ENCODE results near the gene EXD3. TPM values are rescaled to one million over a fixed set of nuclear protein-coding genes. Genes with fewer than 3 reads are reported as not detected.

Gene EXD3
- total and polyA plus RNA-seq, 9 of the 15 experiments (the other 6 are each of a cell fraction or from before 2014, with no cell fraction given), result 0.29 to 12.5 (median 3.9) TPM

- TF ChIP-seq CHAMP1 (IDR thresholded peaks at IDR 0.05), result no peak
- TF ChIP-seq DLX4 (CRISPR knock-in tag; IDR thresholded peaks at IDR 0.05), result no peak
- TF ChIP-seq CTCFL (IDR thresholded peaks at IDR 0.05; ENCODE audit: borderline replicate concordance, insufficient read depth, low read depth, low read length, poor library complexity, severe bottlenecking), result peak; percentile 50
- TF ChIP-seq ETV5 (CRISPR knock-in tag; IDR thresholded peaks at IDR 0.05; ENCODE audit: low read depth), result no peak
- no peak for TF ChIP-seq POLR2B (IDR thresholded peaks at IDR 0.05; ENCODE audit: low read depth, partially characterized antibody)
- TF ChIP-seq ZNF398 (CRISPR knock-in tag; IDR thresholded peaks at IDR 0.05), result no peak
- TF ChIP-seq ZNF175 (CRISPR knock-in tag; IDR thresholded peaks at IDR 0.05; ENCODE audit: low read depth), result peak; percentile 17; the same call in 1 of the 2 replicates
- no peak for TF ChIP-seq CC2D1A (IDR thresholded peaks at IDR 0.05)
- no peak for TF ChIP-seq ZNF644 (tag; IDR thresholded peaks at IDR 0.05; ENCODE audit: low read depth)
- no peak for TF ChIP-seq ZNF407 (IDR thresholded peaks at IDR 0.05; ENCODE audit: low read depth)
- no peak for TF ChIP-seq MYNN (IDR thresholded peaks at IDR 0.05)
- TF ChIP-seq MYNN (CRISPR knock-in tag; IDR thresholded peaks at IDR 0.05), result no peak
These were observed 120.4 kb downstream of the EXD3 start (continued) for GRCh38 chr9:137302449-137303150.
